Middle frontal gyrus (tissue), 1 donor: ENCODE measurements around the gene ZNF621.
"Not testable (repeated sequence)": the region's sequence is repeated elsewhere in the genome, so short reads cannot be mapped to it uniquely, and the experiment has no call there.

Source experiments
- DNase-seq: peaks from one replicate; pipeline ENCODE4 v3.0.0-alpha.2; 2015; ENCODE audit warnings: low spot score; ENCODE audit errors: extremely low spot score

Gene ZNF621

GRCh38 chr3:40534283-40534682, 9.5 kb downstream of the ZNF621 start:
- no peak for DNase-seq

GRCh38 chr3:40546816-40547215, 22.1 kb downstream of the ZNF621 start:
- DNase-seq: no peak

- no peak for DNase-seq
These were observed 25.4 kb downstream of the ZNF621 start for GRCh38 chr3:40550167-40550566.

- no peak for DNase-seq
These were observed 32.9 kb downstream of the ZNF621 start for GRCh38 chr3:40557575-40558161.

GRCh38 chr3:40562482-40562881, 37.7 kb downstream of the ZNF621 start:
- DNase-seq: not testable (repeated sequence)

GRCh38 chr3:40565629-40566028, 40.9 kb downstream of the ZNF621 start:
- not testable (repeated sequence) for DNase-seq

- no peak for DNase-seq
These were observed 41.9 kb downstream of the ZNF621 start for GRCh38 chr3:40566694-40567093.

- DNase-seq: no peak
These were observed 47.8 kb downstream of the ZNF621 start for GRCh38 chr3:40572588-40572987.

GRCh38 chr3:40574050-40574449, 49.3 kb downstream of the ZNF621 start:
- no peak for DNase-seq

GRCh38 chr3:40574661-40575060, 49.9 kb downstream of the ZNF621 start:
- DNase-seq: no peak

- DNase-seq: no peak
These were observed 51.6 kb downstream of the ZNF621 start for GRCh38 chr3:40576396-40576795.

- DNase-seq: peak; percentile 56
These were observed 55.8 kb downstream of the ZNF621 start for GRCh38 chr3:40580494-40581091.

GRCh38 chr3:40581166-40581565, 56.4 kb downstream of the ZNF621 start:
- no peak for DNase-seq

- no peak for DNase-seq
These were observed 57.8 kb downstream of the ZNF621 start for GRCh38 chr3:40582401-40583027.

- no peak for DNase-seq
These were observed 58.9 kb downstream of the ZNF621 start for GRCh38 chr3:40583691-40584090.

GRCh38 chr3:40584625-40585189, 59.9 kb downstream of the ZNF621 start:
- peak; percentile 74 for DNase-seq

GRCh38 chr3:40585381-40586016, 60.7 kb downstream of the ZNF621 start:
- DNase-seq: no peak

GRCh38 chr3:40586901-40587300, 62.1 kb downstream of the ZNF621 start:
- DNase-seq: no peak

GRCh38 chr3:40588406-40588805, 63.6 kb downstream of the ZNF621 start:
- DNase-seq: no peak
